ENCODE data around the gene PTOV1.

PTOV1 gene

GRCh38 chr19:49844138-49845095 lies 6.5 kb upstream of the PTOV1 start:
- DNase-seq: no peak
- ATAC-seq: no peak

- DNase-seq (no peak), ATAC-seq (no peak)
Observed at GRCh38 chr19:49845414-49845813, 5.5 kb upstream of the PTOV1 start.

- ATAC-seq: no peak
- no peak for DNase-seq
Observed at GRCh38 chr19:49846408-49846807, 4.6 kb upstream of the PTOV1 start.

GRCh38 chr19:49847731-49848696 lies 2.9 kb upstream of the PTOV1 start:
- ATAC-seq (no peak), DNase-seq (no peak)

- no peak for ATAC-seq
- no peak for DNase-seq
Observed at GRCh38 chr19:49848938-49849337, 2.0 kb upstream of the PTOV1 start.

- no peak for DNase-seq
- no peak for ATAC-seq
Observed at GRCh38 chr19:49849433-49850220, 1.3 kb upstream of the PTOV1 start.

- DNase-seq (no peak), ATAC-seq (peak; percentile 1)
Observed at GRCh38 chr19:49850221-49850486, 805 bp upstream of the PTOV1 start.

- no peak for ATAC-seq
- peak; percentile 46 for DNase-seq
Observed at GRCh38 chr19:49851456-49852259, 699 bp downstream of the PTOV1 start.

GRCh38 chr19:49852631-49853126 lies 1.7 kb downstream of the PTOV1 start:
- ATAC-seq: no peak

GRCh38 chr19:49853852-49854377 lies 3.0 kb downstream of the PTOV1 start:
- no peak for ATAC-seq
- DNase-seq: no peak

More at GRCh38 chr19:49852631-49853126, 1.7 kb downstream of the PTOV1 start:
- no peak for DNase-seq

GRCh38 chr19:49854378-49855263 lies 3.7 kb downstream of the PTOV1 start:
- no peak for ATAC-seq

GRCh38 chr19:49855277-49855675 lies 4.3 kb downstream of the PTOV1 start:
- no peak for ATAC-seq

More at GRCh38 chr19:49854378-49855263, 3.7 kb downstream of the PTOV1 start:
- no peak for DNase-seq

GRCh38 chr19:49855676-49856573 lies 5.0 kb downstream of the PTOV1 start:
- ATAC-seq (no peak), DNase-seq (no peak)

More at GRCh38 chr19:49855277-49855675, 4.3 kb downstream of the PTOV1 start:
- DNase-seq: no peak

GRCh38 chr19:49856574-49857021 lies 5.6 kb downstream of the PTOV1 start:
- no peak for DNase-seq
- no peak for ATAC-seq

- DNase-seq: no peak
- no peak for ATAC-seq
Observed at GRCh38 chr19:49857061-49857837, 6.3 kb downstream of the PTOV1 start.

GRCh38 chr19:49857838-49858087 lies 6.8 kb downstream of the PTOV1 start:
- ATAC-seq: no peak
- DNase-seq: no peak

- DNase-seq (no peak), ATAC-seq (no peak)
Observed at GRCh38 chr19:49858088-49858985, 7.4 kb downstream of the PTOV1 start.

Measured in stimulated activated naive CD8-positive, alpha-beta T cell treated with anti-CD3 and anti-CD28 coated beads, Interleukin-15, Interleukin-2, amounts not matched to agents 100 U/mL and 50 U/mL, for 24 hours (primary cell).